OCI-LY7 (cell line): ENCODE data around the gene NPC1.

Experiments
- EZH2phosphoT487 ChIP-seq: fragments of 200-600 bp; sonication (generic); IDR thresholded peaks from 2 replicates; pipeline ENCODE4 v1.6.1; 2018; ENCODE audit warnings: low read depth, borderline replicate concordance, mild to moderate bottlenecking, mixed run types, antibody characterized with exemption, low read length, moderate library complexity, mixed read lengths
- TF ChIP-seq, protein P1 (sequence below): fragments of 200-600 bp; sonication (generic); conservative IDR thresholded peaks from 2 replicates; pipeline ENCODE4 v1.5.1; 2014; ENCODE audit warnings: mild to moderate bottlenecking, antibody characterized with exemption, low read length, moderate library complexity, mixed read lengths

DNA sequence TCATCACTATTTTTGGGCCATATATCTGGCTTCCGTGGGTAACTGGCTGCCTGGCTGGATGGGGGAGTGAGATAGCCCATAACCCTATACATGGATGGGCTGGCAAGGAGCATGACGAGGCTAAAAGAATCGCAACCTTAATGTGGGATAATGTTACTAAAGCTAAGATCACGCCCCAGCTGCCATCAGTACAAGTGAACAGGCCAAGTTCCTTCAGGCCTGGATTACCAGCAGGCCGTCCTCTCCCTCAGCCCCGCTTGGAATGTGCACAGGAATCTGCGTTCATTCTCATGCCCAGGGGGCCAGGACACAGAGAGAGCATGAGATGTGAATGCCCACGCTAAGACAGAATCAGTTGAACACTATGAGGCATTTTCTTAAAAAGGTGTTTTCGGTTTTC is 48.3 kb downstream of the NPC1 start:
- TF ChIP-seq, protein P1, sequence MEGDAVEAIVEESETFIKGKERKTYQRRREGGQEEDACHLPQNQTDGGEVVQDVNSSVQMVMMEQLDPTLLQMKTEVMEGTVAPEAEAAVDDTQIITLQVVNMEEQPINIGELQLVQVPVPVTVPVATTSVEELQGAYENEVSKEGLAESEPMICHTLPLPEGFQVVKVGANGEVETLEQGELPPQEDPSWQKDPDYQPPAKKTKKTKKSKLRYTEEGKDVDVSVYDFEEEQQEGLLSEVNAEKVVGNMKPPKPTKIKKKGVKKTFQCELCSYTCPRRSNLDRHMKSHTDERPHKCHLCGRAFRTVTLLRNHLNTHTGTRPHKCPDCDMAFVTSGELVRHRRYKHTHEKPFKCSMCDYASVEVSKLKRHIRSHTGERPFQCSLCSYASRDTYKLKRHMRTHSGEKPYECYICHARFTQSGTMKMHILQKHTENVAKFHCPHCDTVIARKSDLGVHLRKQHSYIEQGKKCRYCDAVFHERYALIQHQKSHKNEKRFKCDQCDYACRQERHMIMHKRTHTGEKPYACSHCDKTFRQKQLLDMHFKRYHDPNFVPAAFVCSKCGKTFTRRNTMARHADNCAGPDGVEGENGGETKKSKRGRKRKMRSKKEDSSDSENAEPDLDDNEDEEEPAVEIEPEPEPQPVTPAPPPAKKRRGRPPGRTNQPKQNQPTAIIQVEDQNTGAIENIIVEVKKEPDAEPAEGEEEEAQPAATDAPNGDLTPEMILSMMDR: no peak
- TF ChIP-seq EZH2phosphoT487: no peak
